Activated CD8-positive, alpha-beta T cell treated with anti-CD3 and anti-CD28 coated beads, Interleukin-2, amount 10 ng/mL, durations not matched to agents 7 days and 5 days (primary cell): ENCODE measurements around the gene PCSK5. TPM values are rescaled to one million over a fixed set of nuclear protein-coding genes. Genes with fewer than 3 reads are reported as not detected.
"Not testable (repeated sequence)": the region's sequence is repeated elsewhere in the genome, so short reads cannot be mapped to it uniquely, and the experiment has no call there.

ENCODE experiments used
- ATAC-seq: fragments of 150-1000 bp; cut with Tn5 transposase; one replicate; pipeline ENCODE4 v1.10.0; 2021; ENCODE audit warnings: moderate library complexity
- CTCF ChIA-PET: fragments of 350-600 bp; sonication (Branson Sonifier 250); formaldehyde crosslinking; loops from one replicate; lab custom pipeline; 2021; ENCODE audit warnings: antibody characterized with exemption; lab: Charles Lee
- POLR2A ChIA-PET: fragments of 350-600 bp; sonication (Branson Sonifier 250); formaldehyde crosslinking; loops from one replicate; lab custom pipeline; 2021; ENCODE audit warnings: antibody characterized with exemption; lab: Charles Lee
- DNase-seq: peaks from one replicate; pipeline ENCODE4 v3.0.0-alpha.2; 2020
- H3K27ac Mint-ChIP-seq: one replicate; pipeline ENCODE4 v1.8.0; 2021; ENCODE audit warnings: mild to moderate bottlenecking, mixed read lengths
- H3K27me3 Mint-ChIP-seq: one replicate; pipeline ENCODE4 v1.8.0; 2021; ENCODE audit warnings: low read depth, mixed read lengths
- H3K36me3 Mint-ChIP-seq: one replicate; pipeline ENCODE4 v1.8.0; 2021; ENCODE audit warnings: low read depth, mixed read lengths
- H3K4me1 Mint-ChIP-seq: one replicate; pipeline ENCODE4 v1.8.0; 2021; ENCODE audit warnings: low read depth, mixed read lengths
- H3K4me3 Mint-ChIP-seq: one replicate; pipeline ENCODE4 v1.8.0; 2021; ENCODE audit warnings: mild to moderate bottlenecking, mixed read lengths
- H3K9me3 Mint-ChIP-seq: one replicate; pipeline ENCODE4 v1.8.0; 2022; ENCODE audit warnings: mixed read lengths; ENCODE audit not compliant: insufficient read depth
- total RNA-seq, 2 experiments: library from RNA; stranded (reverse); gene quantifications; one replicate each; pipeline ENCODE4 v1.2.3, GENCODE V29; 2021

PCSK5 gene
- total RNA-seq, 2 experiments from 2014 or later = 3.5 to 3.7 TPM

DNA sequence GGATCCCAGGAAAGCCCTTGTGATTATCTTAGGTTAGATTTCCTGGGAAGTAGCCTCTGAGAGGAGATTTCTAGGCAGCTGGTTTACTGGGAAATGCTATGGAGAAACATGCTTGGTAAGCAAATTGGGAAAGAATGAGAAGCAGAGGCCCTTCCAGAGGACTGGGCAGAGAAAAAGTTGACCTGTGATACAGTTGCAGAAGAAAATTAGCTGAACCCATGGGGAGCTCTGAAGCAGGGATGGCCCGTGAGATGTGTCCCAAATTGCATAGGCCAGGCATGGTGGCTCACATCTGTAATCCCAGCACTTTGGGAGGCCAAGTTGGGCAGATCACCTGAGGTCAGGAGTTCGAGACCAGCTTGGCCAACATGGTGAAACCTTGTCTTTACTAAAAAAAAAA lies 21.9 kb upstream of the PCSK5 start:
- H3K9me3 Mint-ChIP-seq, H3K27me3 Mint-ChIP-seq, H3K36me3 Mint-ChIP-seq, H3K4me3 Mint-ChIP-seq, ATAC-seq, H3K27ac Mint-ChIP-seq, DNase-seq, H3K4me1 Mint-ChIP-seq, POLR2A ChIA-PET: not testable (repeated sequence)
- CTCF ChIA-PET = interaction anchor here (1.1 to 1.9 kb wide), 2 partner anchors 13 to 15 kb away, joined by 3 to 4 read pairs; no protein-coding TSS in a partner anchor

DNA sequence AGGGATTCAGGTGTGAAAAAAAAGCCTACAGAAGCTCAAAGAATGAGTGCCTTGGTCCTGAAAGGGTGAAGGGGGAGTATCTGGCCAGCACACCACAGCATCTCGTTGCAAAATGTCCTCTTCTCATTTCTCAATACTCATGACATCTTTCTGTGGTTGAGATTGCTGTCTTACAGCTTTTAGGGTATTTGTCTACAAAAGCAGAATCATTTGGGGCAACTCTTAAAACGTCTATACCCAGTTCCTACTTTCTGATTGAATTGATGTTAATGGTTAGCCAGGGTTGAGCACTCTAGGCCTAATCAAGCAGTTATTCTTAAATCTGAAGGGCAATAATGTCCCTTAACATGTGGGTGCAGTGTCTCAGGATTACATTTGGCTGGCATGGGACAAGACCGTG lies 21.2 kb upstream of the PCSK5 start:
- Mint-ChIP-seq H3K36me3 (no peaks in the 10 kb centered on the region), H3K27me3 (no peaks in the 10 kb centered on the region), H3K27ac (no peak overlapping the region), H3K4me3 (no peak overlapping the region), H3K9me3 (no peaks in the 10 kb centered on the region), H3K4me1 (no peaks in the 10 kb centered on the region)
- no peak for ATAC-seq
- ChIA-PET CTCF (interaction anchor here (0.6 to 1.9 kb wide), 3 partner anchors 14 to 162 kb away, joined by 3 to 5 read pairs (median 4); no protein-coding TSS in a partner anchor), POLR2A (interaction anchor here (1.2 kb wide), 1 partner anchor 154 kb away, joined by 4 read pairs; no protein-coding TSS in a partner anchor)
- no peak for DNase-seq

DNA sequence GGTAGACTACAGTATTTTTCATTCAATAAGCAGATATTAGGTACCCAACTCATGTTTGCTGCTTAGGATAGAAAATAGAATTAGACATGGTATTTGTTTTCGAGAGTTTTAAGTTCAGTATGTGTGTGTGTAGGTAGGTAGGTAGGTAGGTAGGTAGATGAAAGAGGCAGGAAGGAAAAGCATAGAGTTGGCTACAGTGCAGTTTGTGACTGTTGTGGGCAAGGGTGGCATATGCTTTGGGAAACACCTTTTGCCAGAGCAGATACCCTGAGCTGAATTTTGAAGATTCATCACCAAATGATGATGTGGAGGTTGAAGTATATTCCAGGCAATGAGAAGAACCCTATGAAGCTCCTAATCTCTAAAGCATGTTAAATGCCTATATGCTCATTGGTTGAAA lies 20.0 kb upstream of the PCSK5 start:
- no peak for ATAC-seq

DNA sequence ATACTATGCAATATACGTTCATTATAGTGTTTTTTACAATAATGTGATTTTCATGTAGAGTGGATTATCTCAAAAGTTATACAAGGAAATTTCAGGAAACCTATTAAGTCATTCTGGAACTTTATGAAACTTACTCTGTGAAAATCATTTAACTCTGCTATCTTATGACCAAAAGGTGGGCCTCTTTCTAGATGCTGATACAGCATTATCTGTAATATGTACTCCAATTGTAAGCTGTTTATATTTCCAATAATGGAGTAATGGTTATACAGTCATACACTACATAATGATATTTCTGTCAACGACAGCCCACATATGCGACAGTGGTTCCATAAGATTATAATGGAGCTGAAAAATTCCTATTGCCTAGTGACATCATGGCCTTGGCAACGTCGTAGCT lies 18.8 kb upstream of the PCSK5 start:
- H3K36me3 Mint-ChIP-seq = no peaks in the 10 kb centered on the region
- DNase-seq (no peak), ATAC-seq (no peak)
- no peak overlapping the region for H3K27ac Mint-ChIP-seq
- no peak overlapping the region for H3K4me3 Mint-ChIP-seq
- ChIA-PET POLR2A (no interaction called here), CTCF (no interaction called here)
- H3K9me3 Mint-ChIP-seq = no peaks in the 10 kb centered on the region
- no peaks in the 10 kb centered on the region for H3K4me1 Mint-ChIP-seq
- no peaks in the 10 kb centered on the region for H3K27me3 Mint-ChIP-seq

More for the DNA sequence above, 20.0 kb upstream of the PCSK5 start:
- CTCF ChIA-PET = no interaction called here
- Mint-ChIP-seq H3K4me3 (no peak overlapping the region), H3K36me3 (no peaks in the 10 kb centered on the region), H3K9me3 (no peaks in the 10 kb centered on the region), H3K4me1 (no peaks in the 10 kb centered on the region), H3K27ac (no peak overlapping the region), H3K27me3 (no peaks in the 10 kb centered on the region)
- no peak for DNase-seq
- POLR2A ChIA-PET = interaction anchor here (0.7 kb wide), 1 partner anchor 36 kb away, joined by 3 read pairs; no protein-coding TSS in a partner anchor

DNA sequence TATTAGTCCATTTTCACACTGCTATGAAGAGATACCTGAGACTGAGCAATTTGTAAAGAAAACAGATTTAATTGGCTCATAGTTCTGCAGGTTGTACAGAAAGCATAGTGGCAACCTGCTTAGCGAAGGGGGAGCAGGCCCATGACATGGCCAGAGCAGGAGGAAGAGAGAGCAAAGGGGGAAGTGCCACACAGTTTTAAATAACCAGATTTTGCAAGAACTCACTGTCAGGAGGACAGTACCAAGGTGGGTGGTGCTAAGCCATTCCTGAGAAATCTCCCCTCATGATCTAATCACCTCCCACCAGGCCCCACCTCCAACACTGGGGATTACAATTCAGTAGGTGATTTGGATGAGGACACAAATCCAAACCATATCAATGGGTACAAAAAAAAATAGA lies 16.8 kb upstream of the PCSK5 start:
- H3K4me1 Mint-ChIP-seq = no peaks in the 10 kb centered on the region

DNA sequence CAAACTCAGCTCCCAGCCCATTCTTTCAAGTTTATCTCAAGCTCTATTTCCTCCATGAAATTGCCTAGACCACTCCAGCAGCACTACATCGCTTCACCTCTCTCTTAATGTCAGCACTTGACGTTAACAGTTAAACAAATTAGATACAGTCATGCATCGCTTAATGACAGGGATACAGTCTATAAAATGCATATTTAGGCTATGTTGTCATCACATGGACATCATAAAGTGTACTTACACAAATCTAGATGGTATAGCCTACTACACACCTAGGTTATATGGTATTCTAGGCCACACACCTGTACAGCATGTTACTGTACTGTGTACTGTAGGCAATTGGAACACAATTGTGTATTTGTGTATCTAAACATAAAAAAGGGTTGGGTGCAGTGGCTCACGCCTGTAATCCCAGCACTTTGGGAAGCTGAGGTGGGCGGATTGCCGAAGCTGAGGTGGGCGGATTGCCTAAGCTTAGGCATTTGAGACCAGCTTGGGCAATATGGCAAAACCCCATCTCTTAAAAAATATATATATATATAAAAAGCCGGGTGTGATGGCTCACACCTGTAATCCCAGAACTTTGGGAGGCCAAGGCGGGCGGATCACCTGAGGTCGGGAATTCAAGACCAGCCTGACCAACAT lies 13.4 kb upstream of the PCSK5 start:
- no peak for ATAC-seq
- POLR2A ChIA-PET = no interaction called here
- CTCF ChIA-PET = interaction anchor here (1.0 kb wide), 1 partner anchor 11 kb away, joined by 4 read pairs; no protein-coding TSS in a partner anchor
- Mint-ChIP-seq H3K9me3 (no peaks in the 10 kb centered on the region), H3K4me1 (no peaks in the 10 kb centered on the region), H3K27ac (no peak overlapping the region), H3K4me3 (no peak overlapping the region), H3K27me3 (peaks cover 3% of the 10 kb centered on the region), H3K36me3 (no peaks in the 10 kb centered on the region)
- no peak for DNase-seq

More for the DNA sequence above, 16.8 kb upstream of the PCSK5 start:
- ATAC-seq (no peak), DNase-seq (no peak)
- no peaks in the 10 kb centered on the region for H3K36me3 Mint-ChIP-seq
- H3K9me3 Mint-ChIP-seq = no peaks in the 10 kb centered on the region
- CTCF ChIA-PET = no interaction called here
- POLR2A ChIA-PET = no interaction called here
- H3K4me3 Mint-ChIP-seq = no peak overlapping the region
- H3K27me3 Mint-ChIP-seq = no peaks in the 10 kb centered on the region
- no peak overlapping the region for H3K27ac Mint-ChIP-seq

DNA sequence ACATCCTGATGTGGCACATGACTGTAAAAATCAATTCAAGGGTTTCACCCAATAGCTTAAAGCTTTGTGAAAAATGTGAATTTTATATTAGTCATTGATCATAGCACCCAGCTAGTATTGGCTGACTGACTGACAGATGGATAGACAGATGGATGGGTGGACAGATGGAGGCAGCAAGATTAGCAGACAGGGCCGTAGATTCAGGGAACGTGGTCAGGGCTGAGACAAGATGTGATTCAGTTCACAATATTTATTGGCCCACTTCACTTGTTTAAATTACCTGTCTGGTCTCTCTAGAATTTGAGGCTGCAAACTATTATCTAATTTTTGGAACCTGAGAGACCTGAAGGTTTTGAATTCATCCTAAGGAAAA lies 12.0 kb upstream of the PCSK5 start:
- no peak for DNase-seq
- peaks cover 6% of the 10 kb centered on the region for H3K27me3 Mint-ChIP-seq
- CTCF ChIA-PET = no interaction called here
- no peak for ATAC-seq
- no peaks in the 10 kb centered on the region for H3K36me3 Mint-ChIP-seq
- no peaks in the 10 kb centered on the region for H3K9me3 Mint-ChIP-seq
- POLR2A ChIA-PET = no interaction called here
- no peaks in the 10 kb centered on the region for H3K4me1 Mint-ChIP-seq
- no peak overlapping the region for H3K4me3 Mint-ChIP-seq
- no peak overlapping the region for H3K27ac Mint-ChIP-seq

DNA sequence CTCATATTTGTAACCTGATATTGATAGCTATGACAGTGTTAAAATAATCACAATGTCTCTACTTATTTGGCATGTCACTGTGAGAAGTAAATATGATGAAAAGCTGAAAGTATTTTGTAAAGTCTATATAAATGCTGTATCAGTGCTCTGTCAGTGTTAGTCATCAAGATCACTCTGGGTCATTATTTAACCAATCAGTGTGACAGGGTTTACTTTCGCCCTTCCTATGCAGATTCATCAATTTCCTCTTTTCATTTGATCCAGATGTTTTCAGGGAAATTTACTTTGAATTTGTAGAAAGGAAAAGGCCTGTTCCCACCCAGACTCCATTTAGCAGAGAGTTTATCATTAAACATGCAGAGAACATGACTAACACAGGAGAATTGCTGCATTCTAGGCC lies 9.9 kb upstream of the PCSK5 start:
- Mint-ChIP-seq H3K36me3 (no peaks in the 10 kb centered on the region), H3K9me3 (no peaks in the 10 kb centered on the region), H3K4me1 (no peaks in the 10 kb centered on the region), H3K27ac (no peak overlapping the region), H3K27me3 (peaks cover 6% of the 10 kb centered on the region), H3K4me3 (no peak overlapping the region)
- CTCF ChIA-PET = interaction anchor here (1.4 kb wide), 1 partner anchor 14 kb away, joined by 6 read pairs; no protein-coding TSS in a partner anchor
- DNase-seq (no peak), ATAC-seq (no peak)
- POLR2A ChIA-PET = interaction anchor here (1.3 kb wide), 1 partner anchor 10 kb away, joined by 3 read pairs; the partner anchor contains the start of gene PCSK5

DNA sequence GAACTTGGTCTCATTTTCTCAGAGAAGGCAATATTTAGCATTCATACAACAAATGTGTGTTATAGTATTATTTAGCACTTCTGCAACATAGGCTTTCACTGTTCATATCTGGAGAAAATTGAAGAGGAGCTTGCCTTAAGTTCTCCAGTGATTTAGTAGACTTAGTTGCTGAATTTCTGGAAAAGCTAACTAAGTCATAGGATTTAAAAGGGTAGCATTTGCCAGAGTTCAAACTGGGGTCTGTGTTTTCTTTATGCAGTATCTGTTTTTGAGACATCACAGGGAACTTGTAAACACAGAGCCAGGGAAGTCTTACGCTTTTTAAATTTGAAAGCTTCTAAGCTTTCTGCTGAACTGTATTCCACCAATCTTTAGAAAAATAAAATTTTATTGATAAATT lies 8.7 kb upstream of the PCSK5 start:
- no peak overlapping the region for H3K27ac Mint-ChIP-seq
- ATAC-seq = no peak
- H3K4me3 Mint-ChIP-seq = no peak overlapping the region
- ChIA-PET CTCF (interaction anchor here (1.4 kb wide), 1 partner anchor 15 kb away, joined by 6 read pairs; no protein-coding TSS in a partner anchor), POLR2A (no interaction called here)
- H3K36me3 Mint-ChIP-seq = no peaks in the 10 kb centered on the region
- no peaks in the 10 kb centered on the region for H3K4me1 Mint-ChIP-seq
- DNase-seq = no peak
- H3K27me3 Mint-ChIP-seq = peaks cover 6% of the 10 kb centered on the region
- no peaks in the 10 kb centered on the region for H3K9me3 Mint-ChIP-seq

DNA sequence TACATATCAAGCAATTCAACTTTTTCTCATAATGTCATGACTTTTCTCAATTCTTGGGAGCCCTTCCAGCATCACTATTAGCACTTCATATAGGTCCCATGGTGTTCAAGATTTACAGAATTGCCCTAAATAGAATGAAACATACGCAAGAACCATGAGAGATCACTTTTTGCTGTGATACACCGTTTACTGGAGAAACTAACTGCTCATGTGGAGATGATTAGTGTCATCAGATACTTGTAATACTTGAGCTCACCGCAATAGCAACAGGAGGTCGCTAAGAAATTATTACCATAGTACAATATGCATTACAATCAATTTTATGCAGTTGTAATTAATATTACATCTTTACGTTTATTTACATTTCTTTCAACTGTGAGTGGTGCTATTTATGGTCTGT lies 4.8 kb upstream of the PCSK5 start:
- H3K9me3 Mint-ChIP-seq = no peaks in the 10 kb centered on the region
- no peak overlapping the region for H3K4me3 Mint-ChIP-seq
- DNase-seq (no peak), ATAC-seq (no peak)
- peaks cover 12% of the 10 kb centered on the region for H3K27me3 Mint-ChIP-seq
- peaks cover 11% of the 10 kb centered on the region for H3K4me1 Mint-ChIP-seq
- no peak overlapping the region for H3K27ac Mint-ChIP-seq
- POLR2A ChIA-PET = no interaction called here
- CTCF ChIA-PET = interaction anchor here (1.0 kb wide), 1 partner anchor 19 kb away, joined by 4 read pairs; no protein-coding TSS in a partner anchor
- H3K36me3 Mint-ChIP-seq = no peaks in the 10 kb centered on the region

DNA sequence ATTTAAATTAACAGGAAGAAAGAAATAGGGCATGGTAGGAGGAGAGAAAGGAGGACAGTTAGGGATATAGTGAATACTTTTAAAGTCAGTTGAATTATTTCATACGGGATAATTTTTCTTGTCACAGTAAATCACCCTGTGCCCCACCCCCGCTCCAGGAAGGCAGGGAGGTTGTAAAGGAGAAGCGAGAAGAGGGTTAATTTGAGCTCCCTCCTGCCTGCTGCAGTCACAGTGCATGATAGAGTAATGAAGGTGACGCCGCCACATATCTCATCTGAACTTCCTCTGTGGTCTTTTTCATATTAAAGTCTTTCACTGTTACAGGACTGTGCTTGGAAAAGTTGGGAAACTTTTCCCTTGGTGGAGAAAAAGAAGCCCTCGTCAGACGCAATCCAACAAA lies 896 bp upstream of the PCSK5 start:
- CTCF ChIA-PET = interaction anchor here (1.0 to 1.2 kb wide), 2 partner anchors 25 to 411 kb away, joined by 4 to 5 read pairs; no protein-coding TSS in a partner anchor
- H3K4me3 Mint-ChIP-seq = peak overlapping the region; percentile 91
- peaks cover 35% of the 10 kb centered on the region for H3K4me1 Mint-ChIP-seq
- POLR2A ChIA-PET = no interaction called here
- H3K27me3 Mint-ChIP-seq = peaks cover 23% of the 10 kb centered on the region
- ATAC-seq (no peak), DNase-seq (peak; percentile 23)
- H3K27ac Mint-ChIP-seq = peak overlapping the region; percentile 65
- H3K36me3 Mint-ChIP-seq = no peaks in the 10 kb centered on the region
- no peaks in the 10 kb centered on the region for H3K9me3 Mint-ChIP-seq

DNA sequence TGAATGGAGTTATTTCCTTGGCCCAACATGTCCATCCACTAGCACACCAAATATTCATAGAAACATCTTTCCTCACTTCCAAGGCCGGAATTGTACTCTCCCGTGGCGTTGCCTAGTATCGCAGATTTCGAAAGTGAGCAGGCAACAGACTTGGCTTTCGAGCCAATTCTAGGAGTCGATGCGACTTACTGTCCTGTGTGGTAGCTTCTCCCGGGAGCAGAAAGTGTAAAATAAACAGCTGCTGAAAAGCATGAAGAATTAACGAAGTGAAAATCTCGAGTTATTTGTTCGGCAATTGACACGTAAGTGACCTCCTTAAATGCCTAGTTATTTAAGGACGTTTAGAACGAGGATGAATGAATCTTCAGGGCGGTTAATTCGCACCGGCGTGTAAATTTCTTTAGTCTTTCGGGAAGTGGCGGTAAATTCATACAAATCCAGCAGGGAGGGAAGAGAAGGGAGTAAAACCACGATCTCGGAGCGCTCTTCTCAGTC lies 449 bp upstream of the PCSK5 start:
- peak; percentile 39 for DNase-seq
- ChIA-PET POLR2A (interaction anchor here (1.0 to 1.2 kb wide), 3 partner anchors 10 to 504 kb away, joined by 3 read pairs; partner anchors contain the start of gene RFK), CTCF (interaction anchor here (1.0 to 1.3 kb wide), 4 partner anchors 13 to 504 kb away, joined by 4 to 6 read pairs (median 4); partner anchors contain the start of gene RFK)
- Mint-ChIP-seq H3K4me3 (peak overlapping the region; percentile 91), H3K4me1 (peaks cover 35% of the 10 kb centered on the region), H3K9me3 (no peaks in the 10 kb centered on the region), H3K27ac (peak overlapping the region; percentile 65), H3K36me3 (no peaks in the 10 kb centered on the region), H3K27me3 (peaks cover 23% of the 10 kb centered on the region)
- peak; percentile 25 for ATAC-seq
